HG03521 (cell line): ENCODE data around the gene FRMD1.

Experiments used
- ATAC-seq: cut with Tn5 transposase; IDR thresholded peaks from one replicate; pipeline ENCODE4 v1.9.1; 2021; ENCODE audit warnings: mild to moderate bottlenecking, moderate library complexity; ENCODE audit not compliant: unreplicated experiment

Gene FRMD1

GRCh38 chr6:168045706-168046620 lies 33.0 kb downstream of the FRMD1 start:
- no peak for ATAC-seq

- ATAC-seq, result no peak
Measured at GRCh38 chr6:168045141-168045691, 33.8 kb downstream of the FRMD1 start.

GRCh38 chr6:168044521-168045130 lies 34.4 kb downstream of the FRMD1 start:
- no peak for ATAC-seq

- no peak for ATAC-seq
Measured at GRCh38 chr6:168043848-168044415, 35.1 kb downstream of the FRMD1 start.

- no peak for ATAC-seq
Measured at GRCh38 chr6:168043193-168043847, 35.7 kb downstream of the FRMD1 start.

GRCh38 chr6:168042426-168043192 lies 36.4 kb downstream of the FRMD1 start:
- ATAC-seq, result no peak

- ATAC-seq, result no peak
Measured at GRCh38 chr6:168041928-168042327, 37.1 kb downstream of the FRMD1 start.

GRCh38 chr6:168040856-168041496 lies 38.0 kb downstream of the FRMD1 start:
- ATAC-seq, result no peak

GRCh38 chr6:168039849-168040248 lies 39.2 kb downstream of the FRMD1 start:
- ATAC-seq, result no peak

GRCh38 chr6:168039301-168039700 lies 39.7 kb downstream of the FRMD1 start:
- ATAC-seq, result no peak

GRCh38 chr6:168038576-168039140 lies 40.4 kb downstream of the FRMD1 start:
- no peak for ATAC-seq

GRCh38 chr6:168037856-168038255 lies 41.2 kb downstream of the FRMD1 start:
- ATAC-seq, result no peak

GRCh38 chr6:168037242-168037641 lies 41.8 kb downstream of the FRMD1 start:
- ATAC-seq, result no peak

- ATAC-seq, result no peak
Measured at GRCh38 chr6:168035661-168036545, 43.1 kb downstream of the FRMD1 start.

- ATAC-seq, result no peak
Measured at GRCh38 chr6:168035098-168035660, 43.8 kb downstream of the FRMD1 start.

GRCh38 chr6:168034537-168034936 lies 44.5 kb downstream of the FRMD1 start:
- ATAC-seq, result no peak

- ATAC-seq, result no peak
Measured at GRCh38 chr6:168033791-168034190, 45.2 kb downstream of the FRMD1 start.
